Measurements from ENCODE around the gene CABS1.

The CABS1 gene

DNA sequence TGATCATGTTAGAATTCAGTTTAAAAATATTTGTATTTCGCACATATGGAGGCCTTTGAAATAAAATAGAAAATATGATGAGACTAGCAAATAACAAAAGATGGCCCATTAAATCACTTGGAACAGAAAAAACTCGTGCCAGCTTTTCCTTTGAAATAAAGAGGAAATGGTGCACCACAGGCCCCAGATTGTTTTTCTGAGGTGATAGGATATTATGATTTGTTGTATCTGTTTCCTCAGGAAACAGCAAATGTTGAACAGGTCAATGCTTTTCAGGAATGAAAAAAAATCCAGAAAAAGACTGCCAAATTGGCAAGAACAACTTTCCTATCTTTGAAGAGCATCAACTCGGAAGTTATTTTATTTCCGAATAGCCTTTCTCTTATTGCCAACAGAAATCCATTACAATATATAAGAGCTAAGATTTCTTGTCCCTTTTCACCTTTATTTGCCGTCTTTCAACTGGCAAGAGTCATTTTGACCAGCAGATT lies 48.0 kb downstream of the CABS1 start, which contains the start of gene SMR3B:
Gene SMR3B (plus strand): TSS at position 441 of the 491 bp plus-strand sequence. CDS start 1,380 bp downstream, outside the sequence.
- DNase-seq (ENCODE audit: low read depth in 2 of 2) = no peak

All from stimulated activated CD4-positive, alpha-beta T cell treated with anti-CD3 and anti-CD28 coated beads, Interleukin-12 subunit alpha, Interleukin-12 subunit beta, amount 100 ng/mL, for 24 hours (primary cell).